Measurements from ENCODE around the gene FAM20C. TPM values are rescaled to one million over a fixed set of nuclear protein-coding genes. Genes with fewer than 3 reads are reported as not detected.
A peak's percentile ranks its signal among the peaks of the same experiment; 100 is the strongest.

Gene FAM20C
- total RNA-seq, 1 donor = 16.8 TPM

GRCh38 chr7:193481-194251, 1.3 kb downstream of the FAM20C start:
- peak; percentile 18 for DNase-seq (ENCODE audit: low read depth)
- H3K4me3 ChIP-seq (ENCODE audit: low read depth, low read length) = peak overlapping the region; percentile 75
- TF ChIP-seq, protein P1, sequence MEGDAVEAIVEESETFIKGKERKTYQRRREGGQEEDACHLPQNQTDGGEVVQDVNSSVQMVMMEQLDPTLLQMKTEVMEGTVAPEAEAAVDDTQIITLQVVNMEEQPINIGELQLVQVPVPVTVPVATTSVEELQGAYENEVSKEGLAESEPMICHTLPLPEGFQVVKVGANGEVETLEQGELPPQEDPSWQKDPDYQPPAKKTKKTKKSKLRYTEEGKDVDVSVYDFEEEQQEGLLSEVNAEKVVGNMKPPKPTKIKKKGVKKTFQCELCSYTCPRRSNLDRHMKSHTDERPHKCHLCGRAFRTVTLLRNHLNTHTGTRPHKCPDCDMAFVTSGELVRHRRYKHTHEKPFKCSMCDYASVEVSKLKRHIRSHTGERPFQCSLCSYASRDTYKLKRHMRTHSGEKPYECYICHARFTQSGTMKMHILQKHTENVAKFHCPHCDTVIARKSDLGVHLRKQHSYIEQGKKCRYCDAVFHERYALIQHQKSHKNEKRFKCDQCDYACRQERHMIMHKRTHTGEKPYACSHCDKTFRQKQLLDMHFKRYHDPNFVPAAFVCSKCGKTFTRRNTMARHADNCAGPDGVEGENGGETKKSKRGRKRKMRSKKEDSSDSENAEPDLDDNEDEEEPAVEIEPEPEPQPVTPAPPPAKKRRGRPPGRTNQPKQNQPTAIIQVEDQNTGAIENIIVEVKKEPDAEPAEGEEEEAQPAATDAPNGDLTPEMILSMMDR (IDR thresholded peaks at IDR 0.05; ENCODE audit: insufficient read depth, low read depth, low read length) = no peak

DNA sequence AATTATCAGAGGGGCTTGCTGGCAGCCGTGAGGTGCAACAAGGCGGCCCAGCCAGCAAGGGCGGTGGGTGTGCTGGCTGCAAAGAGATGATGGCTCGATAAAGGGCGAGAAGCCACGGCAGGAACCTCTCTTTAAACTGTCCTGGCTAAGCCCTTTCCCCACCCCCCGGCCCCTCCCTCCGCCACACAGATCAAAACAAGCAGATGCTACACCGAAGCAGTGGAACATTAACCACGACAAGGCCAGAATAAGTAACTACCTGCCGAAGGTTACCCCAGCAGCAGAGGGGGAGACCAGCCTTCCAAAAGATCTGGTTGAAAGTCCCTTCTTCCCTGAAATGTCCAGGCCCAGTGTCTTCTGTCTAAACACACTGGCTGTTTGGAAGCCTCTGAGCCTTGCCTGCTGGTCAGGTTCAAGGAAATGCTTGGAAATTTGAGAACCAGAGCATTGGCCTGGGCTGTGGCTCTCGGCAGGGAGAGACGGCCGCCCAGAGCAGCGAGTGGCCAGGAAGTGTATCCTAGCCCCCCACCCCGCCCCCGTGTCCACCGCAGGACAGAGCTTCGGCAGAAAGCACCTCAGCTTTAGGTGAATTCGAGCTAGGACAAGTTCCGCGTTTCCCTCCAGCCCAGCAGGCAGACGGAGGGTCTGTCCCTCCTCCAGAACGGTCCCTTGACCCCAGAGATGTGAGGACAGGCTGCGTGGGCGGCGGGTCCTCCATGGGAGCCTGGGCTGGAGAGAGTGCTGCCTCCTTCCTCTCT, 2.1 kb downstream of the FAM20C start:
- TF ChIP-seq, protein P1 (IDR thresholded peaks at IDR 0.05; ENCODE audit: insufficient read depth, low read depth, low read length) = no peak
- H3K4me3 ChIP-seq (ENCODE audit: low read depth, low read length) = peak overlapping the region; percentile 75
- DNase-seq (ENCODE audit: low read depth) = peak; percentile 56

- H3K4me3 ChIP-seq (ENCODE audit: low read depth, low read length) = peak overlapping the region; percentile 75
- TF ChIP-seq, protein P1 (IDR thresholded peaks at IDR 0.05; ENCODE audit: insufficient read depth, low read depth, low read length) = no peak
- DNase-seq (ENCODE audit: low read depth) = peak; percentile 33
Measured at GRCh38 chr7:195010-195829, 2.8 kb downstream of the FAM20C start.

GRCh38 chr7:195830-196128, 3.4 kb downstream of the FAM20C start:
- no peak for DNase-seq (ENCODE audit: low read depth)
- TF ChIP-seq, protein P1 (IDR thresholded peaks at IDR 0.05; ENCODE audit: insufficient read depth, low read depth, low read length) = no peak
- H3K4me3 ChIP-seq (ENCODE audit: low read depth, low read length) = no peak overlapping the region

- TF ChIP-seq, protein P1 (IDR thresholded peaks at IDR 0.05; ENCODE audit: insufficient read depth, low read depth, low read length) = no peak
- H3K4me3 ChIP-seq (ENCODE audit: low read depth, low read length) = no peak overlapping the region
- DNase-seq (ENCODE audit: low read depth) = no peak
Measured at GRCh38 chr7:196283-196682, 3.9 kb downstream of the FAM20C start.

DNA sequence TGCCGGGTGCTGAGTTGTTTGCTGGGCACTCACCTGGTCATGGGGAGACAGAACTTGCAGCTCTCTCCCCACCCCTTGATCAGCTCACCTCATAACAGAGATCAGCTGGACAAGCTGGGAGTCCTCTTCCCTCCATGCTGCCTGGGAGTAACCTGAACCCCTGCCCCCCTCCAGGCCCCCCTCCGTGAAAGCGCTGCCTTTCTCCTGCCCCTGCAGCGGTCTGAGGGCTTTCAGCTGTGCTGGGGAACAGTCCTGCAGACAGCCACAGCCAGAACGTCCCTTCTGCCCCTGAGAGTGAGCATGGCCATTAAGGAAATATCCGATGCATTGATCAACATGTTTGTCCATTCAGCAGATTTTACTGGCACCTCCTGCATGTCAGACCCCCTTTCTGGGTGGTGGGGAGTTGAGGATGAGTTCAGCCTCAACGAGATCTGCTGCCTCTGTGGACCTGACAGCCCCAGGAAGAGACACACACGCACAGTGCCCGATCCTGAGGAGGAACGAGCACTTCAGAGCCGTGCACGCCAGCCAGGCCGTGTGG, 4.5 kb downstream of the FAM20C start:
- TF ChIP-seq, protein P1 (IDR thresholded peaks at IDR 0.05; ENCODE audit: insufficient read depth, low read depth, low read length) = no peak
- DNase-seq (ENCODE audit: low read depth) = no peak
- H3K4me3 ChIP-seq (ENCODE audit: low read depth, low read length) = no peak overlapping the region
